ENCODE data around the gene TLE1.

Gene TLE1

GRCh38 chr9:81542118-81542889 is 147.0 kb downstream of the TLE1 start:
- no peak for DNase-seq (ENCODE audit: low read depth)
- TF ChIP-seq POLR2A (IDR thresholded peaks at IDR 0.05; ENCODE audit: extremely low read depth, insufficient read length): no peak
- TF ChIP-seq CTCF (IDR thresholded peaks at IDR 0.05; ENCODE audit: low read depth, low read length): no peak
- H3K4me3 ChIP-seq (ENCODE audit: low read depth, low read length): no peak overlapping the region

- no peak overlapping the region for H3K4me3 ChIP-seq (ENCODE audit: low read depth, low read length)
- DNase-seq (ENCODE audit: low read depth): no peak
- TF ChIP-seq MAX (IDR thresholded peaks at IDR 0.05; ENCODE audit: low read depth, low read length): no peak
- no peak for TF ChIP-seq CTCF (IDR thresholded peaks at IDR 0.05; ENCODE audit: low read depth, low read length)
- TF ChIP-seq POLR2A (IDR thresholded peaks at IDR 0.05; ENCODE audit: extremely low read depth, insufficient read length): no peak
- TF ChIP-seq MYC (IDR thresholded peaks at IDR 0.05; ENCODE audit: low read depth, low read length): no peak
Measured at GRCh38 chr9:81540142-81540710, 149.1 kb downstream of the TLE1 start.

GRCh38 chr9:81539317-81539716 is 150.0 kb downstream of the TLE1 start:
- no peak for TF ChIP-seq MYC (IDR thresholded peaks at IDR 0.05; ENCODE audit: low read depth, low read length)
- no peak for TF ChIP-seq POLR2A (IDR thresholded peaks at IDR 0.05; ENCODE audit: extremely low read depth, insufficient read length)
- no peak for TF ChIP-seq CTCF (IDR thresholded peaks at IDR 0.05; ENCODE audit: low read depth, low read length)
- no peak for TF ChIP-seq MAX (IDR thresholded peaks at IDR 0.05; ENCODE audit: low read depth, low read length)
- no peak for DNase-seq (ENCODE audit: low read depth)
- H3K4me3 ChIP-seq (ENCODE audit: low read depth, low read length): no peak overlapping the region

GRCh38 chr9:81538890-81539289 is 150.5 kb downstream of the TLE1 start:
- no peak for TF ChIP-seq MYC (IDR thresholded peaks at IDR 0.05; ENCODE audit: low read depth, low read length)
- TF ChIP-seq POLR2A (IDR thresholded peaks at IDR 0.05; ENCODE audit: extremely low read depth, insufficient read length): no peak
- no peak for TF ChIP-seq CTCF (IDR thresholded peaks at IDR 0.05; ENCODE audit: low read depth, low read length)
- TF ChIP-seq MAX (IDR thresholded peaks at IDR 0.05; ENCODE audit: low read depth, low read length): no peak
- DNase-seq (ENCODE audit: low read depth): no peak
- H3K4me3 ChIP-seq (ENCODE audit: low read depth, low read length): no peak overlapping the region

- DNase-seq (ENCODE audit: low read depth): no peak
- no peak for TF ChIP-seq MAX (IDR thresholded peaks at IDR 0.05; ENCODE audit: low read depth, low read length)
- no peak for TF ChIP-seq POLR2A (IDR thresholded peaks at IDR 0.05; ENCODE audit: extremely low read depth, insufficient read length)
- no peak for TF ChIP-seq CTCF (IDR thresholded peaks at IDR 0.05; ENCODE audit: low read depth, low read length)
- no peak for TF ChIP-seq MYC (IDR thresholded peaks at IDR 0.05; ENCODE audit: low read depth, low read length)
- H3K4me3 ChIP-seq (ENCODE audit: low read depth, low read length): no peak overlapping the region
Measured at GRCh38 chr9:81537964-81538363, 151.4 kb downstream of the TLE1 start.

Measured in NB4 (cell line).